K562 (cell line): ENCODE measurements around the gene SIRPA. TPM values are rescaled to one million over a fixed set of nuclear protein-coding genes. Genes with fewer than 3 reads are reported as not detected.

Experiments
- ATAC-seq: fragments of 200-7000 bp; cut with Tn5 transposase; 3 replicates; pipeline ENCODE4 v1.9.1; 2020; ENCODE audit warnings: moderate library complexity
- BruUV-seq: library from RNA; stranded (reverse); fragments of 400-500 nt; replicated peaks from 2 replicates; lab custom pipeline; 2021; lab: Mats Ljungman, UMichigan
- CTCF ChIA-PET: fragments of 300-600 bp; formaldehyde crosslinking; extraction: SDS; loops from one replicate; lab custom pipeline; 2021; ENCODE audit warnings: low intra/inter-chr PET ratio; lab: Yijun Ruan, JAX
- POLR2A ChIA-PET: fragments of 300-600, 350-650 bp; sonication (Branson Sonifier 250); formaldehyde crosslinking; extraction: SDS; loops from one replicate; lab custom pipeline; 2021; ENCODE audit warnings: antibody characterized with exemption, inconsistent platforms; lab: Yijun Ruan, JAX
- DNase-seq, 4 experiments: peaks; one replicate each; pipeline versions ENCODE4 v3.0.0 to v3.0.0-alpha.2; 2011 to 2018; ENCODE audit warnings: low spot score in 3 of 4, mixed read lengths in 3 of 4; ENCODE audit errors: extremely low read depth in 1 of 4
- FAIRE-seq: peaks from 2 replicates; lab custom pipeline; 2011; peaks lifted over from hg19 to GRCh38; lab: Jason Lieb, UNC
- H2AFZ ChIP-seq: 2 replicates; pipeline ENCODE4 v1.6.0; 2011; ENCODE audit warnings: low read depth, low read length, control low read depth, inconsistent platforms
- H3K27ac ChIP-seq: fragments of 200-600 bp; 3 replicates; pipeline ENCODE4 v1.8.0; 2011; ENCODE audit warnings: low read depth, mild to moderate bottlenecking, control low read depth, inconsistent platforms, low read length, moderate library complexity, mixed read lengths; ENCODE audit errors: extremely low read depth
- H3K27me3 ChIP-seq, 2 experiments: fragments of 300-600 bp in 1 of 2; 2 replicates in 1 of 2; 3 replicates in 1 of 2; pipeline versions ENCODE4 v1.6.0 to v1.8.0; 2011; ENCODE audit warnings: inconsistent platforms in 2 of 2, low read length in 2 of 2, mild to moderate bottlenecking in 1 of 2, mixed read lengths in 1 of 2, moderate library complexity in 1 of 2; ENCODE audit not compliant: control insufficient read depth in 2 of 2, insufficient read depth in 2 of 2
- H3K36me3 ChIP-seq: fragments of 300-600 bp; 3 replicates; pipeline ENCODE4 v1.8.0; 2011; ENCODE audit warnings: mild to moderate bottlenecking, low read length, inconsistent platforms; ENCODE audit not compliant: control insufficient read depth, insufficient read depth
- H3K4me1 ChIP-seq, 2 experiments: fragments of 200-600 bp in 1 of 2; replicated peaks in 1 of 2; 2 replicates in 1 of 2; 3 replicates in 1 of 2; pipeline versions ENCODE4 v1.5.1 to v1.8.0; 2011; ENCODE audit warnings: inconsistent platforms in 2 of 2, low read length in 2 of 2, mild to moderate bottlenecking in 1 of 2, mixed read lengths in 1 of 2, moderate library complexity in 1 of 2; ENCODE audit not compliant: control insufficient read depth in 2 of 2, insufficient read depth in 2 of 2
- H3K4me2 ChIP-seq: 2 replicates; pipeline ENCODE4 v1.6.1; 2011; ENCODE audit warnings: low read length, control low read depth, inconsistent platforms, mixed read lengths; ENCODE audit not compliant: insufficient read depth
- H3K4me3 ChIP-seq: fragments of 200-600 bp; sonication (generic), shearing (Covaris generic); 2 replicates; pipeline ENCODE4 v1.5.1; 2016; ENCODE audit warnings: control low read depth, inconsistent platforms
- H3K79me2 ChIP-seq: fragments of 200-600 bp; 3 replicates; pipeline ENCODE4 v1.8.0; 2011; ENCODE audit warnings: low read length, inconsistent platforms; ENCODE audit not compliant: control insufficient read depth, insufficient read depth
- H3K9ac ChIP-seq, 2 experiments: 2 replicates each; pipeline versions ENCODE4 v1.6.0 to v1.6.1; 2011; ENCODE audit warnings: low read depth in 2 of 2, low read length in 2 of 2, control low read depth in 1 of 2, inconsistent platforms in 1 of 2, mild to moderate bottlenecking in 1 of 2, mixed read lengths in 1 of 2; ENCODE audit not compliant: insufficient read depth in 1 of 2
- H3K9me1 ChIP-seq: one replicate; pipeline ENCODE4 v1.6.0; 2011; ENCODE audit warnings: inconsistent platforms, mild to moderate bottlenecking, low read length, moderate library complexity; ENCODE audit not compliant: control insufficient read depth, insufficient read depth
- H3K9me3 ChIP-seq: replicated peaks from 2 replicates; pipeline ENCODE4 v1.5.1; 2011; ENCODE audit warnings: low read depth, low read length, inconsistent platforms; ENCODE audit not compliant: control insufficient read depth, insufficient read depth
- H4K20me1 ChIP-seq: replicated peaks from 2 replicates; pipeline ENCODE4 v1.6.1; 2011; ENCODE audit warnings: low read length, inconsistent platforms, mixed read lengths; ENCODE audit not compliant: control insufficient read depth, insufficient read depth
- NFE2 ChIP-seq: IDR thresholded peaks from 2 replicates; pipeline ENCODE4 v1.6.1; 2014; ENCODE audit warnings: antibody characterized with exemption, low read depth
- PPARD ChIP-seq: fragments of 250-450 bp; sonication (Bioruptor Pico); IDR thresholded peaks from 2 replicates; pipeline ENCODE4 v1.8.0; 2022; ENCODE audit warnings: inconsistent platforms, mild to moderate bottlenecking, moderate library complexity
- TGIF2 ChIP-seq: sonication (generic); formaldehyde crosslinking; IDR thresholded peaks from 2 replicates; pipeline ENCODE4 v1.8.1; 2022; ENCODE audit warnings: mild to moderate bottlenecking, missing genetic modification reagents, moderate library complexity
- WGBS: fragments of 100-300 bp; shearing (Covaris generic); methylation state at CpG from one replicate; pipeline ENCODE4 v1.1.6; 2016; ENCODE audit warnings: low coverage, mixed read lengths; ENCODE audit not compliant: insufficient coverage; ENCODE audit errors: missing lambda C conversion rate; 5-methylcytosine and 5-hydroxymethylcytosine counted together
- in situ Hi-C: fragments of 300-500 bp; cut with MboI; formaldehyde crosslinking; loops from 4 replicates; pipeline ENCODE4 v1.15.0; 2018; ENCODE audit warnings: inconsistent platforms, mixed read lengths
- intact Hi-C: fragments of 100-400 bp; cut with micrococcal nuclease; formaldehyde crosslinking; loops from 2 replicates; pipeline ENCODE4 v1.14.2; 2022
- polyA plus RNA-seq, 8 experiments: library from polyadenylated mRNA; depleted of rRNA in 4 of 8; stranded (reverse) in 5 of 8; unstranded in 3 of 8; fragments of >200 nt; fragmentation: Nextera tagmentation in 2 of 8; fragmentation: Illumina TruSeq in 1 of 8; extraction: Ambion mirVana in 2 of 8; extraction: Trizol in 1 of 8; gene quantifications; 2 replicates each; pipeline versions ENCODE4 v1.2.1 to v1.2.3, GENCODE V29; 2011 to 2014; ENCODE audit warnings: inconsistent platforms in 1 of 8, missing spikeins in 1 of 8
- total RNA-seq, 7 experiments: library from RNA; depleted of rRNA in 6 of 7; stranded (reverse); fragments of >200 nt in 6 of 7; fragmentation: Illumina TruSeq in 2 of 7; extraction: Trizol in 2 of 7; gene quantifications; 2 replicates each; pipeline versions ENCODE4 v1.2.1 to v1.2.3, GENCODE V29; 2011 to 2021; ENCODE audit warnings: low replicate concordance in 1 of 7
- TF ChIP-seq, protein P1 (sequence below): IDR thresholded peaks from 3 replicates; pipeline ENCODE4 v1.6.1; 2011; ENCODE audit warnings: borderline replicate concordance, mild to moderate bottlenecking, moderate library complexity; ENCODE audit not compliant: insufficient read length; ENCODE audit errors: extremely low read depth
- TF ChIP-seq, protein P2 (sequence below): fragments of 250-450 bp; sonication (Bioruptor Pico); IDR thresholded peaks from 2 replicates; pipeline ENCODE4 v1.5.0; 2021
- TF ChIP-seq, protein P3 (sequence below): fragments of 250-450 bp; sonication (Bioruptor Pico); IDR thresholded peaks from 2 replicates; pipeline ENCODE4 v1.5.0; 2022; ENCODE audit warnings: mild to moderate bottlenecking

The SIRPA gene
- total and polyA plus RNA-seq, 9 of the 15 experiments (the other 6 are each of a cell fraction or from before 2014, with no cell fraction given) = 0.01 to 0.40 (median 0.11) TPM; not detected in 2

DNA sequence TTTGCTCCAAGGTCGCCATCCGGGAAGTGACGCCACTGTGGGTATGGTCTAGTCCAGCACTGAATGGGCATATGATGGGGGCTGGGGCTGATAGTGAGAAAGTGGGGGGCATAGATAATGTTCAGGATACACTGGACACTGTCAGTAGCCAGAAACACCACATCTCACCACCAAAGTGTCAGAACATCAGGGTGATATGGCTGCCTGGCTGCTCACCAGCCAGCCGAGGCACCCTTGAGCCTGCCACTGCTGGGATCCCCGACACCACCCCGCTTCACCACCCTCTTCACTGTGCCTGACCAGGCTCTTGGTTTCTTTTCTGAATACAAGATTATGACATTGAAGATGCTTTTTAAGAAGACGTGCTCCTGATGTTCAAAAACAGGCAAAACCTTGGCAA lies 46.9 kb downstream of the SIRPA start:
- H3K4me1 ChIP-seq = no peaks in the 10 kb centered on the region
- no peaks in the 10 kb centered on the region for H3K9me1 ChIP-seq
- ATAC-seq (no peak), FAIRE-seq (no peak), DNase-seq (no peak)
- no peak overlapping the region for H3K27ac ChIP-seq
- peaks cover 2 to 45% of the 10 kb centered on the region in 2 experiments; a peak in 3 of 5 replicates for H3K27me3 ChIP-seq
- H3K4me3 ChIP-seq = no peak overlapping the region
- ChIA-PET CTCF (no interaction called here), POLR2A (no interaction called here)
- no peak overlapping the region for H3K9ac ChIP-seq
- no peaks in the 10 kb centered on the region for H3K79me2 ChIP-seq
- WGBS = 0% methylated on average over 6 of the region's 7 CpGs
- H4K20me1 ChIP-seq = no peaks in the 10 kb centered on the region; the same call in 1 of the 2 replicates
- no peaks in the 10 kb centered on the region for H3K36me3 ChIP-seq
- H3K4me2 ChIP-seq = no peak overlapping the region
- TF ChIP-seq, protein P1, sequence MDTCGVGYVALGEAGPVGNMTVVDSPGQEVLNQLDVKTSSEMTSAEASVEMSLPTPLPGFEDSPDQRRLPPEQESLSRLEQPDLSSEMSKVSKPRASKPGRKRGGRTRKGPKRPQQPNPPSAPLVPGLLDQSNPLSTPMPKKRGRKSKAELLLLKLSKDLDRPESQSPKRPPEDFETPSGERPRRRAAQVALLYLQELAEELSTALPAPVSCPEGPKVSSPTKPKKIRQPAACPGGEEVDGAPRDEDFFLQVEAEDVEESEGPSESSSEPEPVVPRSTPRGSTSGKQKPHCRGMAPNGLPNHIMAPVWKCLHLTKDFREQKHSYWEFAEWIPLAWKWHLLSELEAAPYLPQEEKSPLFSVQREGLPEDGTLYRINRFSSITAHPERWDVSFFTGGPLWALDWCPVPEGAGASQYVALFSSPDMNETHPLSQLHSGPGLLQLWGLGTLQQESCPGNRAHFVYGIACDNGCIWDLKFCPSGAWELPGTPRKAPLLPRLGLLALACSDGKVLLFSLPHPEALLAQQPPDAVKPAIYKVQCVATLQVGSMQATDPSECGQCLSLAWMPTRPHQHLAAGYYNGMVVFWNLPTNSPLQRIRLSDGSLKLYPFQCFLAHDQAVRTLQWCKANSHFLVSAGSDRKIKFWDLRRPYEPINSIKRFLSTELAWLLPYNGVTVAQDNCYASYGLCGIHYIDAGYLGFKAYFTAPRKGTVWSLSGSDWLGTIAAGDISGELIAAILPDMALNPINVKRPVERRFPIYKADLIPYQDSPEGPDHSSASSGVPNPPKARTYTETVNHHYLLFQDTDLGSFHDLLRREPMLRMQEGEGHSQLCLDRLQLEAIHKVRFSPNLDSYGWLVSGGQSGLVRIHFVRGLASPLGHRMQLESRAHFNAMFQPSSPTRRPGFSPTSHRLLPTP = no peak
- TF ChIP-seq TGIF2 (no peak), PPARD (no peak), NFE2 (no peak)
- TF ChIP-seq, protein P2, sequence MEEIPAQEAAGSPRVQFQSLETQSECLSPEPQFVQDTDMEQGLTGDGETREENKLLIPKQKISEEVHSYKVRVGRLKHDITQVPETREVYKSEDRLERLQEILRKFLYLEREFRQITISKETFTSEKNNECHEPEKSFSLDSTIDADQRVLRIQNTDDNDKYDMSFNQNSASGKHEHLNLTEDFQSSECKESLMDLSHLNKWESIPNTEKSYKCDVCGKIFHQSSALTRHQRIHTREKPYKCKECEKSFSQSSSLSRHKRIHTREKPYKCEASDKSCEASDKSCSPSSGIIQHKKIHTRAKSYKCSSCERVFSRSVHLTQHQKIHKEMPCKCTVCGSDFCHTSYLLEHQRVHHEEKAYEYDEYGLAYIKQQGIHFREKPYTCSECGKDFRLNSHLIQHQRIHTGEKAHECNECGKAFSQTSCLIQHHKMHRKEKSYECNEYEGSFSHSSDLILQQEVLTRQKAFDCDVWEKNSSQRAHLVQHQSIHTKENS (CRISPR knock-in tag) = no peak
- TF ChIP-seq, protein P3, sequence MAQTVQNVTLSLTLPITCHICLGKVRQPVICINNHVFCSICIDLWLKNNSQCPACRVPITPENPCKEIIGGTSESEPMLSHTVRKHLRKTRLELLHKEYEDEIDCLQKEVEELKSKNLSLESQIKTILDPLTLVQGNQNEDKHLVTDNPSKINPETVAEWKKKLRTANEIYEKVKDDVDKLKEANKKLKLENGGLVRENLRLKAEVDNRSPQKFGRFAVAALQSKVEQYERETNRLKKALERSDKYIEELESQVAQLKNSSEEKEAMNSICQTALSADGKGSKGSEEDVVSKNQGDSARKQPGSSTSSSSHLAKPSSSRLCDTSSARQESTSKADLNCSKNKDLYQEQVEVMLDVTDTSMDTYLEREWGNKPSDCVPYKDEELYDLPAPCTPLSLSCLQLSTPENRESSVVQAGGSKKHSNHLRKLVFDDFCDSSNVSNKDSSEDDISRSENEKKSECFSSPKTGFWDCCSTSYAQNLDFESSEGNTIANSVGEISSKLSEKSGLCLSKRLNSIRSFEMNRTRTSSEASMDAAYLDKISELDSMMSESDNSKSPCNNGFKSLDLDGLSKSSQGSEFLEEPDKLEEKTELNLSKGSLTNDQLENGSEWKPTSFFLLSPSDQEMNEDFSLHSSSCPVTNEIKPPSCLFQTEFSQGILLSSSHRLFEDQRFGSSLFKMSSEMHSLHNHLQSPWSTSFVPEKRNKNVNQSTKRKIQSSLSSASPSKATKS (CRISPR knock-in tag) = no peak
- BruUV-seq = no TSS peak
- H3K9me3 ChIP-seq = no peaks in the 10 kb centered on the region
- in situ Hi-C loops (no loop called here), intact Hi-C loops (no loop called here)
- no peak overlapping the region for H2AFZ ChIP-seq
